B cell (primary cell): Measurements from ENCODE around the gene PIMREG. TPM values are rescaled to one million over a fixed set of nuclear protein-coding genes. Genes with fewer than 3 reads are reported as not detected.

Experiments
- ATAC-seq: fragments of 200-7000 bp; cut with Tn5 transposase; one replicate; pipeline ENCODE4 v1.10.0; 2021; ENCODE audit warnings: low read depth, mild to moderate bottlenecking, moderate number of reproducible peaks, moderate library complexity
- CTCF ChIA-PET: fragments of 350-600 bp; sonication (Branson Sonifier 250); formaldehyde crosslinking; loops from one replicate; lab custom pipeline; 2021; ENCODE audit warnings: antibody characterized with exemption, inconsistent platforms; lab: Charles Lee
- POLR2A ChIA-PET: fragments of 350-600 bp; sonication (Branson Sonifier 250); formaldehyde crosslinking; loops from one replicate; lab custom pipeline; 2021; ENCODE audit warnings: antibody characterized with exemption; lab: Charles Lee
- DNase-seq: peaks from one replicate; pipeline ENCODE4 v3.0.0; 2013
- H2AFZ ChIP-seq: 2 replicates; pipeline ENCODE4 v1.6.1; 2012; ENCODE audit warnings: mild to moderate bottlenecking, low read depth, low read length; ENCODE audit not compliant: insufficient read depth, poor library complexity, severe bottlenecking
- H3K27ac ChIP-seq, 2 donors: 1 replicate in 1 of 2; 2 replicates in 1 of 2; pipeline ENCODE4 v1.5.1; 2012 to 2013; ENCODE audit warnings: low read length in 2 of 2, mild to moderate bottlenecking in 2 of 2, moderate library complexity in 1 of 2
- H3K27me3 ChIP-seq, 4 experiments: fragments of 200-600 bp in 1 of 4; sonication (generic) in 1 of 4; replicated peaks in 1 of 4; 1 replicate in 2 of 4; 2 replicates in 2 of 4; pipeline versions ENCODE4 v1.6.1 to v1.7.0; 2013 to 2016; ENCODE audit warnings: low read length in 3 of 4, mild to moderate bottlenecking in 2 of 4, mixed read lengths in 1 of 4, moderate library complexity in 1 of 4; ENCODE audit not compliant: insufficient read depth in 4 of 4, control insufficient read depth in 3 of 4; ENCODE audit errors: control extremely low read depth in 1 of 4
- H3K36me3 ChIP-seq, 2 experiments: replicated peaks in 1 of 2; 1 replicate in 1 of 2; 2 replicates in 1 of 2; pipeline versions ENCODE4 v1.6.1 to v1.7.1; 2013; ENCODE audit warnings: low read length in 1 of 2; ENCODE audit not compliant: insufficient read depth in 2 of 2, control insufficient read depth in 1 of 2; ENCODE audit errors: control extremely low read depth in 1 of 2, extremely low read depth in 1 of 2
- H3K4me1 ChIP-seq, 2 donors: fragments of 200-600 bp in 1 of 2; sonication (generic) in 1 of 2; 1 replicate in 1 of 2; 2 replicates in 1 of 2; pipeline versions ENCODE4 v1.5.1 to v1.6.1; 2013 to 2017; ENCODE audit warnings: low read length in 2 of 2; ENCODE audit not compliant: control insufficient read depth in 2 of 2, insufficient read depth in 2 of 2
- H3K4me2 ChIP-seq: replicated peaks from 2 replicates; pipeline ENCODE3; 2012; ENCODE audit warnings: mild to moderate bottlenecking, low read depth, low read length; ENCODE audit not compliant: poor library complexity, severe bottlenecking
- H3K4me3 ChIP-seq, 5 experiments: fragments of 200-600 bp in 1 of 5; sonication (generic) in 1 of 5; 1 replicate in 3 of 5; 2 replicates in 2 of 5; pipeline versions ENCODE4 v1.5.1 to v1.7.0; 2011 to 2016; ENCODE audit warnings: low read length in 4 of 5, mild to moderate bottlenecking in 4 of 5, low read depth in 2 of 5, control low read depth in 1 of 5, moderate library complexity in 1 of 5; ENCODE audit not compliant: insufficient read depth in 1 of 5; ENCODE audit errors: control extremely low read depth in 1 of 5, extremely low read depth in 1 of 5
- H3K79me2 ChIP-seq: fragments of 200-600 bp; sonication (generic); one replicate; pipeline ENCODE4 v1.6.0; 2016; ENCODE audit warnings: low read length; ENCODE audit not compliant: control insufficient read depth, insufficient read depth
- H3K9ac ChIP-seq: fragments of 200-600 bp; sonication (generic); 2 replicates; pipeline ENCODE4 v1.6.1; 2017; ENCODE audit warnings: mild to moderate bottlenecking, low read length, moderate library complexity
- H3K9me3 ChIP-seq, 3 donors: one replicate each; pipeline versions ENCODE4 v1.6.1 to v1.7.1; 2013; ENCODE audit warnings: low read length in 2 of 3; ENCODE audit not compliant: control insufficient read depth in 2 of 3, insufficient read depth in 1 of 3; ENCODE audit errors: control extremely low read depth in 1 of 3
- H4K20me1 ChIP-seq: 2 replicates; pipeline ENCODE4 v1.6.0; 2012; ENCODE audit warnings: mild to moderate bottlenecking, low read length; ENCODE audit not compliant: insufficient read depth, control insufficient read depth, poor library complexity, severe bottlenecking
- H3K27ac Mint-ChIP-seq: one replicate; pipeline ENCODE4 v1.8.0; 2021; ENCODE audit warnings: mixed read lengths
- H3K27me3 Mint-ChIP-seq: one replicate; pipeline ENCODE4 v1.8.0; 2021; ENCODE audit warnings: mixed read lengths
- H3K4me1 Mint-ChIP-seq: one replicate; pipeline ENCODE4 v1.8.0; 2021; ENCODE audit warnings: mixed read lengths
- H3K4me3 Mint-ChIP-seq: one replicate; pipeline ENCODE4 v1.8.0; 2021; ENCODE audit warnings: mixed read lengths
- H3K9me3 Mint-ChIP-seq: one replicate; pipeline ENCODE4 v1.8.0; 2022; ENCODE audit warnings: mixed read lengths; ENCODE audit not compliant: insufficient read depth
- CTCF ChIP-seq: fragments of 200-600 bp; IDR thresholded peaks from one replicate; pipeline ENCODE4 v1.8.0; 2022; ENCODE audit warnings: antibody characterized with exemption, mild to moderate bottlenecking
- EZH2 ChIP-seq: IDR thresholded peaks from 2 replicates; pipeline ENCODE4 v1.6.1; 2012; ENCODE audit warnings: borderline replicate concordance, low read depth, mild to moderate bottlenecking, moderate library complexity, low read length; ENCODE audit not compliant: insufficient read depth, poor library complexity, severe bottlenecking
- WGBS: methylation state at CpG from one replicate; pipeline ENCODE4 v1.1.5; 2013; ENCODE audit warnings: missing lambda C conversion rate; ENCODE audit not compliant: insufficient coverage; 5-methylcytosine and 5-hydroxymethylcytosine counted together
- intact Hi-C: fragments of 100-400 bp; cut with micrococcal nuclease; formaldehyde crosslinking; loops from one replicate; pipeline ENCODE4 v1.10.0; 2022
- polyA plus RNA-seq: library from polyadenylated mRNA; depleted of rRNA; stranded (reverse); fragments of >200 nt; gene quantifications from 2 replicates; pipeline ENCODE4 v1.2.3, GENCODE V29; 2012
- total RNA-seq, 2 donors: library from RNA; stranded (reverse); fragments of 120-200 nt in 1 of 2; gene quantifications; 1 replicate in 1 of 2; 2 replicates in 1 of 2; pipeline versions ENCODE4 v1.2.3 to v1.2.4, GENCODE V29; 2013 to 2022

Gene PIMREG
- total and polyA plus RNA-seq, 2 donors (not counting 1 experiment from before 2014, with no cell fraction given) = 0.21 TPM; not detected in 1

DNA sequence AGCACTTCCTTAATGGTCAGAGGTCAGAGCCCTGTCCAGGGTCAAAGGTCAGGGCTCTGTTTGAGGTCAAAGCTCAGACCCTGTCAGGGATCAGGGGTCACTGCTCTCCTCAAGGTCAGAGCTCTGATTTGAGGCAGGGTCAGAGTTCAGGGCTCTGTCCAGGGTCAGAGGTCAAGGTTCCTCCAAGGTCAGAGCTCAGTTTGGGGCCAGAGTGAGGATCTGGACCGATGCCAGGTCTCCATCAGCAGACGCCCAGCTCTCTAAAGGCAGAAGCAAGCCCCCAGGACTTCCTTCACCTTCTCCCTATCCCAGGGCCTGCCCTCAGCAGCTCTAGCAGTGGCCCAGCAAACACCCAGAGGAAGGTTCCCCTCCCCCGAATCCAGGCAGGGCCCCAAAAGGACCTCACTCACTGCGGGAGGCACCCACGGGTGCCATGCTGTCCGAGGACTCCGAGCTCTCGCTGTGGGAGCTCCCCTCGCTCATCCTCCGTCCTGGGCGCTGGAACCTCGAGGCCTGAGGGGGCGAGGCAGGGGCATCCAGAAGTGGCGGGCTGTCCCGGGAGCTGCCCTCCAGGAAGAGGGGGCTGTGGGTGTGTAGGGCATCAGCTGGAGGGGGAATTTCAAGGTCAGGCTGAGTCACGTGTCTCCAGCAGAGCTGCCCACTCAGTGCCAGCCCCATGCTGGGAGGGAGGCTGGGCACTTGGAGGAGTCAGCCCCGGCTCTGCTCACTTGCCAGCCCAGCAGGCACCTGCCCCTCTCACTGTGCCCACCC is 26.7 kb downstream of the PIMREG start:
- TF ChIP-seq EZH2 (no peak), CTCF (no peak)
- no peak for DNase-seq
- H3K27me3 ChIP-seq = no peaks in the 10 kb centered on the region
- ChIA-PET POLR2A (no interaction called here), CTCF (interaction anchor here (0.5 to 4.0 kb wide), 5 partner anchors 35 to 554 kb away, joined by 3 to 24 read pairs (median 9); partner anchors contain the start of gene AIPL1)
- no peaks in the 10 kb centered on the region for H4K20me1 ChIP-seq
- H2AFZ ChIP-seq = no peak overlapping the region
- H3K4me3 ChIP-seq = no peak overlapping the region
- Mint-ChIP-seq H3K4me1 (peaks cover 4% of the 10 kb centered on the region), H3K27me3 (peaks cover 11% of the 10 kb centered on the region), H3K4me3 (no peak overlapping the region), H3K9me3 (no peaks in the 10 kb centered on the region), H3K27ac (no peak overlapping the region)
- no peak overlapping the region for H3K27ac ChIP-seq
- no peaks in the 10 kb centered on the region for H3K79me2 ChIP-seq
- H3K4me1 ChIP-seq = peaks cover 0 to 2% of the 10 kb centered on the region in 2 donors
- no peak for ATAC-seq
- peaks cover 0 to 3% (median 0%) of the 10 kb centered on the region in 3 donors for H3K9me3 ChIP-seq
- H3K36me3 ChIP-seq = no peaks in the 10 kb centered on the region
- WGBS = 94% methylated on average over 17 of the region's 17 CpGs
- H3K4me2 ChIP-seq = no peak overlapping the region
- intact Hi-C loops = loop anchor here (5.0 kb wide), 2 partner anchors 126 to 231 kb away; no protein-coding TSS in a partner anchor
- no peak overlapping the region for H3K9ac ChIP-seq
